MM.1S (cell line): Measurements from ENCODE around the gene SULT1A3.
"Not testable (repeated sequence)": the region's sequence is repeated elsewhere in the genome, so short reads cannot be mapped to it uniquely, and the experiment has no call there.

Experiments used
- DNase-seq: peaks from one replicate; pipeline ENCODE4 v3.0.0-alpha.2; 2015
- H2AFZ ChIP-seq: fragments of 300-600 bp; sonication (generic); 2 replicates; pipeline ENCODE4 v1.6.0; 2016; ENCODE audit warnings: antibody characterized with exemption, low read length
- H3F3A ChIP-seq: fragments of 300-600 bp; sonication (generic); 2 replicates; pipeline ENCODE4 v1.6.1; 2016; ENCODE audit warnings: mild to moderate bottlenecking, antibody characterized with exemption, low read length, moderate library complexity, mixed read lengths; ENCODE audit not compliant: insufficient read depth
- H3K27ac ChIP-seq: fragments of 300-600 bp; sonication (generic); 2 replicates; pipeline ENCODE4 v1.5.1; 2016; ENCODE audit warnings: mild to moderate bottlenecking, low read length
- H3K27me3 ChIP-seq: fragments of 300-600 bp; sonication (generic); replicated peaks from 2 replicates; pipeline ENCODE4 v1.6.0; 2016; ENCODE audit warnings: low read length; ENCODE audit not compliant: insufficient read depth
- H3K36me3 ChIP-seq: fragments of 300-600 bp; sonication (generic); replicated peaks from 2 replicates; pipeline ENCODE4 v1.6.1; 2016; ENCODE audit warnings: mild to moderate bottlenecking, low read length, mixed read lengths; ENCODE audit not compliant: insufficient read depth
- H3K4me1 ChIP-seq: fragments of 300-600 bp; sonication (generic); 2 replicates; pipeline ENCODE4 v1.6.1; 2016; ENCODE audit warnings: low read length, mixed read lengths
- H3K4me2 ChIP-seq: fragments of 300-600 bp; sonication (generic); 2 replicates; pipeline ENCODE4 v1.6.0; 2016; ENCODE audit warnings: low read depth, low read length
- H3K4me3 ChIP-seq: fragments of 300-600 bp; sonication (generic); 2 replicates; pipeline ENCODE4 v1.5.1; 2016; ENCODE audit warnings: low read length, mixed read lengths
- H3K79me2 ChIP-seq: fragments of 300-600 bp; sonication (generic); 2 replicates; pipeline ENCODE4 v1.6.1; 2016; ENCODE audit warnings: mixed run types, low read length, mixed read lengths
- H3K9ac ChIP-seq: fragments of 300-600 bp; sonication (generic); 2 replicates; pipeline ENCODE4 v1.6.1; 2016; ENCODE audit warnings: low read length, mixed read lengths
- H3K9me2 ChIP-seq: fragments of 300-600 bp; sonication (generic); replicated peaks from 2 replicates; pipeline ENCODE4 v1.6.1; 2016; ENCODE audit warnings: mild to moderate bottlenecking, low read length, mixed read lengths; ENCODE audit not compliant: insufficient read depth
- H3K9me3 ChIP-seq: fragments of 300-600 bp; sonication (generic); replicated peaks from 2 replicates; pipeline ENCODE4 v1.6.1; 2016; ENCODE audit warnings: mild to moderate bottlenecking, low read length, mixed read lengths; ENCODE audit not compliant: insufficient read depth
- H4K20me1 ChIP-seq: fragments of 300-600 bp; sonication (generic); 2 replicates; pipeline ENCODE4 v1.6.1; 2016; ENCODE audit warnings: mild to moderate bottlenecking, low read length, moderate library complexity, mixed read lengths; ENCODE audit not compliant: insufficient read depth
- CTCF ChIP-seq: fragments of 300-600 bp; sonication (generic); IDR thresholded peaks from 2 replicates; pipeline ENCODE4 v1.5.1; 2016; ENCODE audit warnings: antibody characterized with exemption, low read length, mixed read lengths
- EZH2 ChIP-seq: fragments of 300-600 bp; sonication (generic); optimal IDR thresholded peaks from 2 replicates; pipeline ENCODE3; 2017; ENCODE audit warnings: low read depth, mild to moderate bottlenecking, antibody characterized with exemption, low read length, mixed read lengths
- EZH2phosphoT487 ChIP-seq: fragments of 300-600 bp; sonication (generic); IDR thresholded peaks from 2 replicates; pipeline ENCODE4 v1.6.1; 2018; ENCODE audit warnings: antibody characterized with exemption, low read length

SULT1A3 gene

GRCh38 chr16:30186782-30187555, 12.1 kb upstream of the SULT1A3 start:
- H3K9me3 ChIP-seq: no peaks in the 10 kb centered on the region
- H3K4me2 ChIP-seq: peak overlapping the region; percentile 98; the same call in 1 of the 2 replicates
- H3K79me2 ChIP-seq: peaks cover 49% of the 10 kb centered on the region
- no peaks in the 10 kb centered on the region; the same call in 1 of the 2 replicates for H3K36me3 ChIP-seq
- H4K20me1 ChIP-seq: no peaks in the 10 kb centered on the region
- H3K9ac ChIP-seq: no peak overlapping the region; the same call in 1 of the 2 replicates
- peaks cover 41% of the 10 kb centered on the region; the same call in 1 of the 2 replicates for H3F3A ChIP-seq
- H3K4me3 ChIP-seq: no peak overlapping the region
- peak; percentile 73 for TF ChIP-seq CTCF
- TF ChIP-seq EZH2: no peak
- H3K9me2 ChIP-seq: no peaks in the 10 kb centered on the region
- H3K27ac ChIP-seq: peak overlapping the region; percentile 92; the same call in 1 of the 2 replicates
- no peaks in the 10 kb centered on the region for H3K27me3 ChIP-seq
- peaks cover 31% of the 10 kb centered on the region for H3K4me1 ChIP-seq
- DNase-seq: peak; percentile 52
- H2AFZ ChIP-seq: no peak overlapping the region

GRCh38 chr16:30187556-30187865, 11.5 kb upstream of the SULT1A3 start:
- H3K9me2 ChIP-seq: no peaks in the 10 kb centered on the region
- H4K20me1 ChIP-seq: no peaks in the 10 kb centered on the region
- H3K4me2 ChIP-seq: peak overlapping the region; percentile 98; the same call in 1 of the 2 replicates
- peaks cover 49% of the 10 kb centered on the region for H3K79me2 ChIP-seq
- DNase-seq: no peak
- no peak overlapping the region for H2AFZ ChIP-seq
- no peak for TF ChIP-seq CTCF
- no peak for TF ChIP-seq EZH2
- TF ChIP-seq EZH2phosphoT487: no peak
- H3K9ac ChIP-seq: no peak overlapping the region
- no peaks in the 10 kb centered on the region; the same call in 1 of the 2 replicates for H3K36me3 ChIP-seq
- H3K4me1 ChIP-seq: peaks cover 30% of the 10 kb centered on the region
- H3F3A ChIP-seq: peaks cover 40% of the 10 kb centered on the region; the same call in 1 of the 2 replicates
- no peak overlapping the region for H3K27ac ChIP-seq
- H3K27me3 ChIP-seq: no peaks in the 10 kb centered on the region
- H3K4me3 ChIP-seq: no peak overlapping the region
- no peaks in the 10 kb centered on the region for H3K9me3 ChIP-seq

- H3K79me2 ChIP-seq: peaks cover 46% of the 10 kb centered on the region
- no peak overlapping the region for H3K4me2 ChIP-seq
Observed at GRCh38 chr16:30187971-30188561, 11.0 kb upstream of the SULT1A3 start.

GRCh38 chr16:30191158-30191557, 7.9 kb upstream of the SULT1A3 start:
- H3K4me3 ChIP-seq, H2AFZ ChIP-seq, DNase-seq, H4K20me1 ChIP-seq, H3K9me3 ChIP-seq, H3K4me2 ChIP-seq, H3K27ac ChIP-seq, H3K36me3 ChIP-seq, H3K9me2 ChIP-seq, H3K27me3 ChIP-seq, H3K9ac ChIP-seq: not testable (repeated sequence)
- Histone ChIP-seq H3K4me1 (peaks cover 14% of the 10 kb centered on the region), H3F3A (peaks cover 14% of the 10 kb centered on the region; the same call in 1 of the 2 replicates), H3K79me2 (peaks cover 21% of the 10 kb centered on the region)

More at GRCh38 chr16:30187971-30188561, 11.0 kb upstream of the SULT1A3 start:
- no peak overlapping the region for H3K27ac ChIP-seq
- H3F3A ChIP-seq: peaks cover 38% of the 10 kb centered on the region; the same call in 1 of the 2 replicates
- H4K20me1 ChIP-seq: no peaks in the 10 kb centered on the region
- no peaks in the 10 kb centered on the region; the same call in 1 of the 2 replicates for H3K36me3 ChIP-seq
- DNase-seq: no peak
- H2AFZ ChIP-seq: no peak overlapping the region
- no peak overlapping the region for H3K9ac ChIP-seq
- no peak for TF ChIP-seq EZH2phosphoT487
- TF ChIP-seq CTCF: no peak
- no peak for TF ChIP-seq EZH2
- H3K4me3 ChIP-seq: no peak overlapping the region
- no peaks in the 10 kb centered on the region for H3K27me3 ChIP-seq
- no peaks in the 10 kb centered on the region for H3K9me3 ChIP-seq
- H3K4me1 ChIP-seq: peaks cover 26% of the 10 kb centered on the region
- H3K9me2 ChIP-seq: no peaks in the 10 kb centered on the region

- not testable (repeated sequence) for H3K4me1 ChIP-seq, H3K36me3 ChIP-seq, H3K9me3 ChIP-seq, H3K27me3 ChIP-seq, H2AFZ ChIP-seq, H3K27ac ChIP-seq, H3K79me2 ChIP-seq, H3K9me2 ChIP-seq, H3K9ac ChIP-seq, H3K4me3 ChIP-seq, H3K4me2 ChIP-seq, DNase-seq, H4K20me1 ChIP-seq, H3F3A ChIP-seq
Observed at GRCh38 chr16:30193098-30193497, 6.0 kb upstream of the SULT1A3 start.
